ENCODE results near the gene HAPLN3.

Gene HAPLN3

DNA sequence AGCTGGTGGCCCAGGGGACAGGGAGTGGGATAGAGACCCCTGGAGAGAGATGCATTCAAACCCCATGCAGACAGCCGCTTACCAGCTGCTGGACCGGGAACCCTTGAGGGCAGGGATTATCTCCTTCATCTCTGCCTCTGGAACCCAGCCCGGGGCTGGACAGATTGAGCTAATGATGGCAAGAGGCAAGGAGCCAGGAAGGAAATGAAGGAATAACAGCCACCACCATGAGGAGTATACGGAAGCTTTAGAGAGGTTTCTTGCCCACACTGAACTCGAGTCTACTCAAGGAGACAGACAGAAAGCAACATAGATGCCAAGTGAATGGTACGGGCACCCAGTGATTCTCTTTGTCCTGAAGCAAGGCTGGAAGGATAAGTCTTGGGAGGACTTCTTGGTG, 23.2 kb downstream of the HAPLN3 start:
- CTCF ChIA-PET: interaction anchor here (0.7 to 1.5 kb wide), 4 partner anchors 33 to 335 kb away, joined by 3 to 5 read pairs (median 4); no protein-coding TSS in a partner anchor
- POLR2A ChIA-PET: no interaction called here
- Histone ChIP-seq H3K27ac (ENCODE audit: extremely low read depth, low read depth, low read length) (no peak overlapping the region), H3K9me3 (ENCODE audit: control insufficient read depth, insufficient read depth, low read depth, low read length) (no peaks in the 10 kb centered on the region), H3K4me1 (ENCODE audit: control insufficient read depth, insufficient read depth, low read length) (no peaks in the 10 kb centered on the region), H3K4me3 (ENCODE audit: low read depth, low read length) (no peak overlapping the region), H3K36me3 (ENCODE audit: control insufficient read depth in 2 of 2, insufficient read depth in 1 of 2, low read length in 2 of 2) (no peaks in the 10 kb centered on the region)
- no peak for TF ChIP-seq ZNF19 (tag by site-specific recombination; IDR thresholded peaks at IDR 0.05; ENCODE audit: low read depth)
- no peak for TF ChIP-seq ZNF473 (tag by site-specific recombination; IDR thresholded peaks at IDR 0.05)
- no peak for TF ChIP-seq KLF7 (tag by site-specific recombination; IDR thresholded peaks at IDR 0.05; ENCODE audit: borderline replicate concordance)
- TF ChIP-seq ZNF184 (tag by site-specific recombination; IDR thresholded peaks at IDR 0.05): no peak
- TF ChIP-seq ZBTB8A (tag by site-specific recombination; IDR thresholded peaks at IDR 0.05): no peak
- TF ChIP-seq, protein P1, sequence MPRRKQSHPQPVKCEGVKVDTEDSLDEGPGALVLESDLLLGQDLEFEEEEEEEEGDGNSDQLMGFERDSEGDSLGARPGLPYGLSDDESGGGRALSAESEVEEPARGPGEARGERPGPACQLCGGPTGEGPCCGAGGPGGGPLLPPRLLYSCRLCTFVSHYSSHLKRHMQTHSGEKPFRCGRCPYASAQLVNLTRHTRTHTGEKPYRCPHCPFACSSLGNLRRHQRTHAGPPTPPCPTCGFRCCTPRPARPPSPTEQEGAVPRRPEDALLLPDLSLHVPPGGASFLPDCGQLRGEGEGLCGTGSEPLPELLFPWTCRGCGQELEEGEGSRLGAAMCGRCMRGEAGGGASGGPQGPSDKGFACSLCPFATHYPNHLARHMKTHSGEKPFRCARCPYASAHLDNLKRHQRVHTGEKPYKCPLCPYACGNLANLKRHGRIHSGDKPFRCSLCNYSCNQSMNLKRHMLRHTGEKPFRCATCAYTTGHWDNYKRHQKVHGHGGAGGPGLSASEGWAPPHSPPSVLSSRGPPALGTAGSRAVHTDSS (tag by site-specific recombination; IDR thresholded peaks at IDR 0.05): no peak
- no peak for TF ChIP-seq OSR2 (tag by site-specific recombination; IDR thresholded peaks at IDR 0.05)

DNA sequence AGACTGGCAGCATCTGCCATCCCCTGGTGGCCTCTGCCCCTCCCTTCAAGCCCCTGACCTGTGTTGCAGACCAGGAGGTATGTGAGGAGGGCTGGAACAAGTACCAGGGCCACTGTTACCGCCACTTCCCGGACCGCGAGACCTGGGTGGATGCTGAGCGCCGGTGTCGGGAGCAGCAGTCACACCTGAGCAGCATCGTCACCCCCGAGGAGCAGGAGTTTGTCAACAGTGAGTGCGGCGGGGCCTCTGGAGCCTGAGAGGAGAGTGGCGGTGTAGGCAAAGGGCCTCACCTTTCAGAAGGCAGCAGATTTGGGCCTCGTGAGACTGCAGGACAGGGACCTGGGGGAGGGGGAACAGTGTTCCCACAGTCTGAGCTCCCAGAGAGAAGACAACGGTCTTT, 24.0 kb downstream of the HAPLN3 start:
- ChIA-PET POLR2A (no interaction called here), CTCF (interaction anchor here (0.7 to 1.2 kb wide), 3 partner anchors 24 to 214 kb away, joined by 3 to 5 read pairs (median 4); partner anchors contain the start of gene HAPLN3)
- Histone ChIP-seq H3K36me3 (ENCODE audit: control insufficient read depth in 2 of 2, insufficient read depth in 1 of 2, low read length in 2 of 2) (no peaks in the 10 kb centered on the region), H3K9me3 (ENCODE audit: control insufficient read depth, insufficient read depth, low read depth, low read length) (no peaks in the 10 kb centered on the region), H3K4me3 (ENCODE audit: low read depth, low read length) (no peak overlapping the region), H3K27ac (ENCODE audit: extremely low read depth, low read depth, low read length) (no peak overlapping the region), H3K4me1 (ENCODE audit: control insufficient read depth, insufficient read depth, low read length) (no peaks in the 10 kb centered on the region)
- no peak for TF ChIP-seq GLI2 (tag by site-specific recombination; IDR thresholded peaks at IDR 0.05; ENCODE audit: borderline replicate concordance, low read depth)
- TF ChIP-seq ZSCAN30 (tag by site-specific recombination; IDR thresholded peaks at IDR 0.05): no peak
- TF ChIP-seq ZNF202 (tag by site-specific recombination; IDR thresholded peaks at IDR 0.05; ENCODE audit: borderline replicate concordance): no peak
- no peak for TF ChIP-seq SCRT2 (tag by site-specific recombination; IDR thresholded peaks at IDR 0.05)
- no peak for TF ChIP-seq ZNF596 (tag by site-specific recombination; IDR thresholded peaks at IDR 0.05)
- no peak for TF ChIP-seq ZNF658 (tag by site-specific recombination; IDR thresholded peaks at IDR 0.05)
- TF ChIP-seq, protein P2, sequence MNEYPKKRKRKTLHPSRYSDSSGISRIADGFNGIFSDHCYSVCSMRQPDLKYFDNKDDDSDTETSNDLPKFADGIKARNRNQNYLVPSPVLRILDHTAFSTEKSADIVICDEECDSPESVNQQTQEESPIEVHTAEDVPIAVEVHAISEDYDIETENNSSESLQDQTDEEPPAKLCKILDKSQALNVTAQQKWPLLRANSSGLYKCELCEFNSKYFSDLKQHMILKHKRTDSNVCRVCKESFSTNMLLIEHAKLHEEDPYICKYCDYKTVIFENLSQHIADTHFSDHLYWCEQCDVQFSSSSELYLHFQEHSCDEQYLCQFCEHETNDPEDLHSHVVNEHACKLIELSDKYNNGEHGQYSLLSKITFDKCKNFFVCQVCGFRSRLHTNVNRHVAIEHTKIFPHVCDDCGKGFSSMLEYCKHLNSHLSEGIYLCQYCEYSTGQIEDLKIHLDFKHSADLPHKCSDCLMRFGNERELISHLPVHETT (tag by site-specific recombination; IDR thresholded peaks at IDR 0.05): no peak
- TF ChIP-seq ZNF157 (tag by site-specific recombination; IDR thresholded peaks at IDR 0.05): no peak
- no peak for TF ChIP-seq ZNF560 (tag by site-specific recombination; IDR thresholded peaks at IDR 0.05; ENCODE audit: borderline replicate concordance)
- TF ChIP-seq KLF9 (tag by site-specific recombination; IDR thresholded peaks at IDR 0.05; ENCODE audit: low read depth): no peak
- TF ChIP-seq HOXD13 (CRISPR knock-in tag; IDR thresholded peaks at IDR 0.05; ENCODE audit: borderline replicate concordance): no peak
- TF ChIP-seq PRDM1 (tag by site-specific recombination; IDR thresholded peaks at IDR 0.05): no peak
- no peak for TF ChIP-seq ZNF792 (tag by site-specific recombination; IDR thresholded peaks at IDR 0.05)
- TF ChIP-seq GFI1B (tag by site-specific recombination; IDR thresholded peaks at IDR 0.05): no peak
- TF ChIP-seq ZNF514 (tag by site-specific recombination; IDR thresholded peaks at IDR 0.05): no peak
- TF ChIP-seq ZNF785 (tag by site-specific recombination; IDR thresholded peaks at IDR 0.05): no peak
- TF ChIP-seq, protein P3, sequence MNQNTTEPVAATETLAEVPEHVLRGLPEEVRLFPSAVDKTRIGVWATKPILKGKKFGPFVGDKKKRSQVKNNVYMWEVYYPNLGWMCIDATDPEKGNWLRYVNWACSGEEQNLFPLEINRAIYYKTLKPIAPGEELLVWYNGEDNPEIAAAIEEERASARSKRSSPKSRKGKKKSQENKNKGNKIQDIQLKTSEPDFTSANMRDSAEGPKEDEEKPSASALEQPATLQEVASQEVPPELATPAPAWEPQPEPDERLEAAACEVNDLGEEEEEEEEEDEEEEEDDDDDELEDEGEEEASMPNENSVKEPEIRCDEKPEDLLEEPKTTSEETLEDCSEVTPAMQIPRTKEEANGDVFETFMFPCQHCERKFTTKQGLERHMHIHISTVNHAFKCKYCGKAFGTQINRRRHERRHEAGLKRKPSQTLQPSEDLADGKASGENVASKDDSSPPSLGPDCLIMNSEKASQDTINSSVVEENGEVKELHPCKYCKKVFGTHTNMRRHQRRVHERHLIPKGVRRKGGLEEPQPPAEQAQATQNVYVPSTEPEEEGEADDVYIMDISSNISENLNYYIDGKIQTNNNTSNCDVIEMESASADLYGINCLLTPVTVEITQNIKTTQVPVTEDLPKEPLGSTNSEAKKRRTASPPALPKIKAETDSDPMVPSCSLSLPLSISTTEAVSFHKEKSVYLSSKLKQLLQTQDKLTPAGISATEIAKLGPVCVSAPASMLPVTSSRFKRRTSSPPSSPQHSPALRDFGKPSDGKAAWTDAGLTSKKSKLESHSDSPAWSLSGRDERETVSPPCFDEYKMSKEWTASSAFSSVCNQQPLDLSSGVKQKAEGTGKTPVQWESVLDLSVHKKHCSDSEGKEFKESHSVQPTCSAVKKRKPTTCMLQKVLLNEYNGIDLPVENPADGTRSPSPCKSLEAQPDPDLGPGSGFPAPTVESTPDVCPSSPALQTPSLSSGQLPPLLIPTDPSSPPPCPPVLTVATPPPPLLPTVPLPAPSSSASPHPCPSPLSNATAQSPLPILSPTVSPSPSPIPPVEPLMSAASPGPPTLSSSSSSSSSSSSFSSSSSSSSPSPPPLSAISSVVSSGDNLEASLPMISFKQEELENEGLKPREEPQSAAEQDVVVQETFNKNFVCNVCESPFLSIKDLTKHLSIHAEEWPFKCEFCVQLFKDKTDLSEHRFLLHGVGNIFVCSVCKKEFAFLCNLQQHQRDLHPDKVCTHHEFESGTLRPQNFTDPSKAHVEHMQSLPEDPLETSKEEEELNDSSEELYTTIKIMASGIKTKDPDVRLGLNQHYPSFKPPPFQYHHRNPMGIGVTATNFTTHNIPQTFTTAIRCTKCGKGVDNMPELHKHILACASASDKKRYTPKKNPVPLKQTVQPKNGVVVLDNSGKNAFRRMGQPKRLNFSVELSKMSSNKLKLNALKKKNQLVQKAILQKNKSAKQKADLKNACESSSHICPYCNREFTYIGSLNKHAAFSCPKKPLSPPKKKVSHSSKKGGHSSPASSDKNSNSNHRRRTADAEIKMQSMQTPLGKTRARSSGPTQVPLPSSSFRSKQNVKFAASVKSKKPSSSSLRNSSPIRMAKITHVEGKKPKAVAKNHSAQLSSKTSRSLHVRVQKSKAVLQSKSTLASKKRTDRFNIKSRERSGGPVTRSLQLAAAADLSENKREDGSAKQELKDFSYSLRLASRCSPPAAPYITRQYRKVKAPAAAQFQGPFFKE (tag by site-specific recombination; IDR thresholded peaks at IDR 0.05; ENCODE audit: borderline replicate concordance): no peak
- TF ChIP-seq, protein P4, sequence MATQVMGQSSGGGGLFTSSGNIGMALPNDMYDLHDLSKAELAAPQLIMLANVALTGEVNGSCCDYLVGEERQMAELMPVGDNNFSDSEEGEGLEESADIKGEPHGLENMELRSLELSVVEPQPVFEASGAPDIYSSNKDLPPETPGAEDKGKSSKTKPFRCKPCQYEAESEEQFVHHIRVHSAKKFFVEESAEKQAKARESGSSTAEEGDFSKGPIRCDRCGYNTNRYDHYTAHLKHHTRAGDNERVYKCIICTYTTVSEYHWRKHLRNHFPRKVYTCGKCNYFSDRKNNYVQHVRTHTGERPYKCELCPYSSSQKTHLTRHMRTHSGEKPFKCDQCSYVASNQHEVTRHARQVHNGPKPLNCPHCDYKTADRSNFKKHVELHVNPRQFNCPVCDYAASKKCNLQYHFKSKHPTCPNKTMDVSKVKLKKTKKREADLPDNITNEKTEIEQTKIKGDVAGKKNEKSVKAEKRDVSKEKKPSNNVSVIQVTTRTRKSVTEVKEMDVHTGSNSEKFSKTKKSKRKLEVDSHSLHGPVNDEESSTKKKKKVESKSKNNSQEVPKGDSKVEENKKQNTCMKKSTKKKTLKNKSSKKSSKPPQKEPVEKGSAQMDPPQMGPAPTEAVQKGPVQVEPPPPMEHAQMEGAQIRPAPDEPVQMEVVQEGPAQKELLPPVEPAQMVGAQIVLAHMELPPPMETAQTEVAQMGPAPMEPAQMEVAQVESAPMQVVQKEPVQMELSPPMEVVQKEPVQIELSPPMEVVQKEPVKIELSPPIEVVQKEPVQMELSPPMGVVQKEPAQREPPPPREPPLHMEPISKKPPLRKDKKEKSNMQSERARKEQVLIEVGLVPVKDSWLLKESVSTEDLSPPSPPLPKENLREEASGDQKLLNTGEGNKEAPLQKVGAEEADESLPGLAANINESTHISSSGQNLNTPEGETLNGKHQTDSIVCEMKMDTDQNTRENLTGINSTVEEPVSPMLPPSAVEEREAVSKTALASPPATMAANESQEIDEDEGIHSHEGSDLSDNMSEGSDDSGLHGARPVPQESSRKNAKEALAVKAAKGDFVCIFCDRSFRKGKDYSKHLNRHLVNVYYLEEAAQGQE (tag by site-specific recombination; IDR thresholded peaks at IDR 0.05): no peak
